HAP-1 (cell line): Measurements from ENCODE around the gene FCN1.

Source experiments
- DNase-seq, 2 experiments: peaks; one replicate each; pipeline ENCODE4 v3.0.0-alpha.2; 2016 to 2020; ENCODE audit warnings: low spot score in 2 of 2
- H3K27me3 ChIP-seq: fragments of 250-450 bp; sonication (Bioruptor Pico); 2 replicates; pipeline ENCODE4 v1.5.1; 2020; ENCODE audit warnings: low read depth, mild to moderate bottlenecking, moderate library complexity
- H3K36me3 ChIP-seq: fragments of 250-450 bp; sonication (Bioruptor Pico); replicated peaks from 2 replicates; pipeline ENCODE4 v1.5.1; 2020; ENCODE audit warnings: mild to moderate bottlenecking
- H3K4me1 ChIP-seq: fragments of 250-450 bp; sonication (Bioruptor Pico); 2 replicates; pipeline ENCODE4 v1.5.1; 2020; ENCODE audit warnings: mild to moderate bottlenecking
- H3K4me3 ChIP-seq: fragments of 250-450 bp; sonication (Bioruptor Pico); 2 replicates; pipeline ENCODE4 v1.5.1; 2020; ENCODE audit warnings: mild to moderate bottlenecking, moderate library complexity
- H3K9me3 ChIP-seq: fragments of 250-450 bp; sonication (Bioruptor Pico); 2 replicates; pipeline ENCODE4 v1.5.1; 2020; ENCODE audit warnings: mild to moderate bottlenecking, moderate library complexity
- in situ Hi-C: fragments of 300-500 bp; cut with MboI; formaldehyde crosslinking; loops from 3 replicates; pipeline ENCODE4 v1.14.3; 2020; ENCODE audit warnings: low sequenced_read_pairs, inconsistent platforms, mixed read lengths

Gene FCN1

GRCh38 chr9:134922932-134923240 lies 5.2 kb upstream of the FCN1 start:
- no peaks in the 10 kb centered on the region for H3K9me3 ChIP-seq
- no peak overlapping the region for H3K4me3 ChIP-seq
- in situ Hi-C loops, result no loop called here
- no peaks in the 10 kb centered on the region for H3K4me1 ChIP-seq
- no peak for DNase-seq
- H3K27me3 ChIP-seq, result no peaks in the 10 kb centered on the region
- no peaks in the 10 kb centered on the region for H3K36me3 ChIP-seq

DNA sequence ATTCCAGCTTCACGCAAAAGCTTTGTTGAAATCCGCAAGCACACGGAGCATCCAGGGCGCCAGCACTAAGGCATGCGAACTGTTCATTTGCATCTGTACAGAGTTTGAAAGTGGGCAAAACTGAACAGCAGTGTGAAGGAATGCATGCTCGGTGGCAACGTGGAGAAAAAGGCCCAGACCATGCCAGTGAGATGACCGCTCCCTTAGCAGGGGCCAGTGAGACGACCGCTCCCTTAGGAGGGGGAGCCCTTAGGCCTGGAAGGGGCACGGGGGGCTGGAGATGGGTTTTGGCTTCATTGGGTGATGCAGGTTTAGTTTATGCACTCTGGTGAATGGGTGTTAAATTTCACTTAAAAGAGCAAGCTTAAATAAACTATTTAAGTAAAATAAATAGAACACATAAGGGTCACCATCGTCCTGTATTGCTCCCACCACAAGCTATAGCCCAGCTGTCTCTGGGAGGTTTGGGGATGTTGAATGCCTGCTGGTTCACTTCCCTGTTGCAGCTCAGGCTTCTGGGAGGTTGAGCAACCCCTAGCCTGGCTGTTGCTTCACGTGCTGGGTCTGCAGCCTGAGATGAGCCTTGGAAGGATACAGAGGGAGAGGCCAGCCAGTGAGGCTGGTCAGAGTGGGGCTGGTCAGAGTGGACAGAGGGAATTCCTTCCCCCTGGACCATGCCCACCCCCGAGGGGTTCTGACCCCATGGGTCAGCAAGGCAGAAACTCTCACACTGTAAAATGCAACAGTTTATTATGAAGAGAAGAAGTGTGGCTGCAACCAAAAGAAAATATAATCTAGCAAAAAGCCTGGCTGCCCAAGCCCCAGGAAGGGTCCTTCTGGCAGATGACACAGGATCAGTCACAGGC lies 4.6 kb upstream of the FCN1 start:
- Histone ChIP-seq H3K9me3 (no peaks in the 10 kb centered on the region), H3K36me3 (no peaks in the 10 kb centered on the region), H3K4me3 (no peak overlapping the region), H3K4me1 (no peaks in the 10 kb centered on the region), H3K27me3 (no peaks in the 10 kb centered on the region)
- DNase-seq, result no peak
- in situ Hi-C loops, result no loop called here

- Histone ChIP-seq H3K4me1 (no peaks in the 10 kb centered on the region), H3K36me3 (no peaks in the 10 kb centered on the region), H3K4me3 (no peak overlapping the region), H3K27me3 (no peaks in the 10 kb centered on the region), H3K9me3 (no peaks in the 10 kb centered on the region)
- no peak for DNase-seq
- in situ Hi-C loops, result no loop called here
Measured at GRCh38 chr9:134919303-134919702, 1.6 kb upstream of the FCN1 start.

- DNase-seq, result no peak
- in situ Hi-C loops, result no loop called here
- Histone ChIP-seq H3K4me1 (no peaks in the 10 kb centered on the region), H3K9me3 (no peaks in the 10 kb centered on the region), H3K27me3 (no peaks in the 10 kb centered on the region), H3K36me3 (no peaks in the 10 kb centered on the region), H3K4me3 (no peak overlapping the region)
Measured at GRCh38 chr9:134918646-134919045, 934 bp upstream of the FCN1 start.

DNA sequence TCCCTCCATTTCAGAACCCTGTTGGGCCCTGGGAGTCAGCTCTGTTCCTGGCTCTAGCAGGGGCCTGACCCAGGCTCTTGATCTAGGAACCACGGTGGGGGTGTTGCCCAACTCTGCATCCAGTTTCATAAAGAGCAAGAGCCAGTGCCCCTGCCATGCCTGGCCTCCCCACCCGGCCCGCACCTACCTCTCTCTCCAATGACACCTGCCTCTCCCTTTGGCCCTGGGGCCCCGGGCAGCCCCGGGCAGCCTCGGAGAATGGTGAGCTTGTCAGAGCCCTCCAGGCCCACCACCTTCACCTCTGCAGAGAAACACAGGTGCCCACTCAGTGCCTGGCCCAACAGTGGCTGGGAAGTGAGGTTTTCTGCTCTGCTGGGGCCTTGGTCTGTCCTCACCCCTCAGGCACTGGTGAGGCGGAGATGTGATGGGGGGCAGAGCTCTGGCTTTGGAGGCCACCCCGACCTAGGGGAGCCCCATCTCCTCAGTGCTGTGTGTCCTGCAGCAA lies 1.5 kb downstream of the FCN1 start:
- H3K36me3 ChIP-seq, result no peaks in the 10 kb centered on the region
- in situ Hi-C loops, result no loop called here
- H3K9me3 ChIP-seq, result no peaks in the 10 kb centered on the region
- H3K4me3 ChIP-seq, result no peak overlapping the region
- H3K27me3 ChIP-seq, result no peaks in the 10 kb centered on the region
- DNase-seq, result no peak
- no peaks in the 10 kb centered on the region for H3K4me1 ChIP-seq

GRCh38 chr9:134915046-134915985 lies 2.4 kb downstream of the FCN1 start:
- in situ Hi-C loops, result no loop called here
- no peak overlapping the region for H3K4me3 ChIP-seq
- DNase-seq, result no peak
- no peaks in the 10 kb centered on the region for H3K4me1 ChIP-seq
- no peaks in the 10 kb centered on the region for H3K9me3 ChIP-seq
- H3K27me3 ChIP-seq, result no peaks in the 10 kb centered on the region
- H3K36me3 ChIP-seq, result no peaks in the 10 kb centered on the region

DNA sequence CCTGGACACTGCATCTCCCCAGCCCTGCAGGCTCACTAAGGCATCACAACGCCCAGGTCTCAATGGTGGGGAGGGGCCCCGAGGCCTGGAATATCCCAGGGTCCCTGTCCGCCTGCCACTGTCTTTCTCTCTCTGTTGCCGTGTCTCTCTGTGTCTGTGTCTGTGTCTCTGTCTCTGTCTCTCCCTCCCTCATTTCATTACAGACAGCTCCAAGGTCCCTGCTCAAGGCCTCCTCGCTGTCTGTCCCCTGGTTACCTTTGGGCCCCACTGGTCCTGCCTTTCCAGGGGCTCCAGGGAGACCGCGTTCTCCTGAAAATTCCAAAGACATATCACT lies 3.2 kb downstream of the FCN1 start:
- in situ Hi-C loops, result no loop called here
- H3K4me3 ChIP-seq, result no peak overlapping the region
- no peaks in the 10 kb centered on the region for H3K36me3 ChIP-seq
- no peak for DNase-seq
- H3K9me3 ChIP-seq, result no peaks in the 10 kb centered on the region
- H3K27me3 ChIP-seq, result no peaks in the 10 kb centered on the region
- no peaks in the 10 kb centered on the region for H3K4me1 ChIP-seq

DNA sequence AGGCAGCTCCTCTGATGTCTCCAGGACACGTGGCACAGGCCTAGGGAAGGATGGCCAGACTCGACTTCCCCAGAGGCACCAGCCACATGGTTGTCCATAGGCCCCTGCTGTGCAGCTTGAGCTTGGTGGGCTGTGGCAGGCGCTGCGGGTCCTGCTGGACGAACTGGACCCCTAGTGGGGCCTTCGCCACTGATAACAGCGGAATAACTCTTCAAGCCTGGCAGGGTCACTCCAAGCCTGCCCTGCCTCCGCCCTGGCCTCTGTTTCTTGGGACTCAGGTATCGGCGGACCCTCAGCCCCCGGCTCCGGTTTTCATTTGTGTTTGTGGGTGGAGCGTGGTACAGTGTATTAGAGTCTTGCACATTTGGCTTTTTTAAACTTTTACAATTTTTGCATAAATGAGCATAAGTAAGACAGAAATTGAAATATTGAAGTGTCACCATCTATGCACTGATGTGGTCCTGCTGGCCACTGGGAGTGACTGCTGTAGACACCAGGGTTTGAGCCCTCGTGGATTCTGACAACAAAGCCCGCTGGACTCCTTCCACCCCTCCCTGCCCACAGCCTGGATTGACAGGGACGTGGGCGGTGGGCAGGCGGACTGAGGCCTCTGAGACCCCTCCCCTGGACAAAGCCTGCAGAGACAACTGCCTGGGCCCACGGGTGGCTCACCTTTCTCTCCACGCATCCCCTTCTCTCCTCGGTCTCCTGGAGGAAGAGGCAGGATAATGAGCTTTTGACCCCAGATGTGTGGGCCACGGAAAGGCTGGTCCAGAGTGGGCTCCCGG lies 3.8 kb downstream of the FCN1 start:
- Histone ChIP-seq H3K9me3 (no peaks in the 10 kb centered on the region), H3K36me3 (no peaks in the 10 kb centered on the region), H3K27me3 (no peaks in the 10 kb centered on the region), H3K4me3 (no peak overlapping the region), H3K4me1 (no peaks in the 10 kb centered on the region)
- in situ Hi-C loops, result no loop called here
- DNase-seq, result no peak

DNA sequence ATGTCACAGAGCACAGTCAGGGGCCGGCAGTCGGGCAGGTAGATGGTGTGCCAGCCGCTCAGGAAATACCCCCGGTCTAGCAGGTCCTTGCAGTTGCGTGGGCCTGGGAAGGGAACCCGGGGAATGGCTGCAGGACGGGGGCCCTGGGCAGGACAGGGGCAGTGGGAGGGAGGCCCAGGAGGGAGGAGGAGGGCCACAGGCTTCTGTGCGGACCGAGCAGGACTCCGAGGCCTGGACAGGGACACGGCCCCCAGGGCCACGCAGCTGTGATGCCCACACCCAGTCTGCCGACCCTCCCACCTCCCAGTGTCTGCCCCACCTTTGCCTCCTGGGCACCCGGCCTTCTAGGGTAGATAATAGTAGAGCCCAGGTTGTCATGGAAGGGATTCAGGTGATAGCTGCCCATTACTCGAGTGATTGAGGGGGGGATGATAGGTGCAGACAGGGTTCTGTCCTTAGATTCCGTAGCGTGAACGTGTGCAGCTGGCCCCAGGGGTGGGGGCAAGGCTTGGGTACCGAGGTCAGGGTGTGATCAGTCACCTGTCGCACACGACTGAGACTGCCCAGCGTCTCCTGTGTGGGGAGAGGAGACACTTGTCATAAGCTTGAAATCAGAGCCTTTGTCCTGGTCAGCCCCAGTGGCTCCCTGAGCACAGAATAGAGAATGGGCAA lies 4.5 kb downstream of the FCN1 start:
- Histone ChIP-seq H3K4me3 (no peak overlapping the region), H3K9me3 (no peaks in the 10 kb centered on the region), H3K36me3 (no peaks in the 10 kb centered on the region), H3K4me1 (no peaks in the 10 kb centered on the region), H3K27me3 (no peaks in the 10 kb centered on the region)
- DNase-seq, result no peak
- in situ Hi-C loops, result no loop called here

DNA sequence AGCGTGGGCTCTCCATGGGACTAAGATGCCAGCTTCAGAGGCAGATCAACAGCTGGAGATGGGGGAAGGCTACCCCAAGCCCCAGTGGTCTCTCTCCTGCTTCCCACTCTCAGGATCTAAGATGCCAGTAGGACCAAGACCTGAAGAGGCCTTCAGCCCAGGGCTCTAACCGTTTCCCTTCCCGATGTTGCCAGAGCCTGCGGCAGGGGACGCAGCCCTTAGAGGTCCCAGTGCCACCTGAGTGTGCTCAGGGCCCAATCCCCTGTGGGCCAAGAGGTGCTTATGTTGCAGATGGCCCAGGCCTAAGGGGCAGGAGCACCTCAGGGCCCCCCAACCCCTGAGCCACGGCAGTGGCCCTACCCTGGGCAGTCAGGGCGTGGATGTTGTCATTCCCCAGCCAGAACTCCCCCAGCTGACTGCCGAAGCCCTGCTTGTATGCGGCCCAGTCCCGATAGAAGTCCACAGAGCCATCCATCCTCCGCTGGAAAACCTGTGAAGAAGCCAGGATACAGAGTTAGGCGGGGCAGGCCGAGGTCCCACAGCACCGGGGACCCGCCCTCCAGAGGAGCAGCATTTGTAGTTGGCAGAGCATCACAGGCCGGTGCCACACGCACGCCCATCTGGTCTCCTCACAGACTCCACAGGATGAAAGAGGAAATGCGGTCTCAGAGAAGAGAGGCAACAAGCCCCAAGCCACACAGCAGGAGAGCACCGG lies 5.4 kb downstream of the FCN1 start:
- Histone ChIP-seq H3K9me3 (no peaks in the 10 kb centered on the region), H3K27me3 (no peaks in the 10 kb centered on the region), H3K4me1 (no peaks in the 10 kb centered on the region), H3K36me3 (no peaks in the 10 kb centered on the region), H3K4me3 (no peak overlapping the region)
- no peak for DNase-seq
- in situ Hi-C loops, result no loop called here

DNA sequence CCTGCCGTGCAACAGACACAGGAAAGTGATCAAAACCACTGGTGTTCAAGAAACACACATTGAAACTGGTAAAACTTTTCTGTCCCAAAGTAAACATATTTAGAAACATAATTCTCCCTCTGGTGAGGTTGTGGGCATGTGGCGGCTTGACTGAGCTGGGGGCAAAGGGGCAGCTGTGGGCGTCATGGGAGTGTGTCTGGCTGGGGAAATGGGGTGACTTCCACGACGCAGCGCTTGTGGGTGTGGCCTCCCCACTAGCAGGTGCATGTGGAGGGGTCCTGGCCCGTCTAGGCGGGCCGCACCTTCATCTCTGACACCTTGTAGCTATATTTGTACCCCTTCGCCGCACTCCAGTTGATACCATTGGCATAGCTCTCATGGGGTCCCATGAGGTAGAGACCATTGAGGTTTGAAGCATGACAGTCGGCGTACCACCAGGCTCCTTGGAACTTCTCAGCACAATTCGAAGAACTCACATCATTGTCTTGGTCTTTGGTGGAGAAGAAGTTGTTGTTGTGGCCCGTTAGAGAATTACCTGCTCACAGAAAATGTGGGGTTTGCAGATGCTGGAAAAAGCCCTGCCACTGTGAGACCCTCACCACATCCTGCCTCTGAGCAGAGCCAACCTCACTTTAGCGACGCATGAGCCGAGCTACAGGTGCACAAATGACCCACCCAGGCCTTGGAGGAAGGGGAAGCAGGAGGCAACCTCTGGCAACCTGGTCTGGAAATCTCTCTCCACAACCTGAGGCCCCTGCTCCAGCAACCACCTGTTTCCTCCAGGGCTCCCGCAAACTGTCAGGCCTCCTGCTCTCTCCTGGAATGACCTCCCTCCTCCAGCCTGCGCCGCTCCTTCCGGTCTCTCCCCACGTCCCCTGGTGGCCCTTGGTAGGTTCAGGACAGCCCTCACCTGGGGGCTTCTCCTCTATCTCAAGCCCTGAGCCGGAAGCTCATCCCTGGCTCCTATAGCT lies 7.9 kb downstream of the FCN1 start:
- H3K27me3 ChIP-seq, result no peaks in the 10 kb centered on the region
- in situ Hi-C loops, result no loop called here
- H3K4me3 ChIP-seq, result no peak overlapping the region
- H3K9me3 ChIP-seq, result no peaks in the 10 kb centered on the region
- DNase-seq, result no peak
- H3K36me3 ChIP-seq, result no peaks in the 10 kb centered on the region
- H3K4me1 ChIP-seq, result no peaks in the 10 kb centered on the region
